DMS 273 (cell line): ENCODE data around the gene QKI.

ENCODE experiments used
- DNase-seq: peaks from one replicate; lab custom pipeline; 2025; ENCODE audit not compliant: unreplicated experiment; lab: John Stamatoyannopoulos, UW

QKI gene

GRCh38 chr6:163605385-163606097, 191.0 kb downstream of the QKI start:
- DNase-seq = no peak

GRCh38 chr6:163607792-163608191, 193.3 kb downstream of the QKI start:
- no peak for DNase-seq

GRCh38 chr6:163608204-163608644, 193.7 kb downstream of the QKI start:
- DNase-seq = no peak

- no peak for DNase-seq
These were observed 197.7 kb downstream of the QKI start for GRCh38 chr6:163612200-163612599.

GRCh38 chr6:163613025-163613424, 198.5 kb downstream of the QKI start:
- no peak for DNase-seq

- DNase-seq = no peak
These were observed 199.2 kb downstream of the QKI start for GRCh38 chr6:163613668-163614067.

- no peak for DNase-seq
These were observed 201.9 kb downstream of the QKI start for GRCh38 chr6:163616452-163616851.

- no peak for DNase-seq
These were observed 203.0 kb downstream of the QKI start for GRCh38 chr6:163617549-163617948.

- no peak for DNase-seq
These were observed 205.6 kb downstream of the QKI start for GRCh38 chr6:163620101-163620500.

GRCh38 chr6:163620670-163621330, 206.3 kb downstream of the QKI start:
- no peak for DNase-seq

- no peak for DNase-seq
These were observed 210.7 kb downstream of the QKI start for GRCh38 chr6:163625265-163625664.

- no peak for DNase-seq
These were observed 211.8 kb downstream of the QKI start for GRCh38 chr6:163626073-163626867.

GRCh38 chr6:163627274-163628062, 212.9 kb downstream of the QKI start:
- no peak for DNase-seq
